H9 (cell line): ENCODE data around the gene ATG4D. TPM values are rescaled to one million over a fixed set of nuclear protein-coding genes. Genes with fewer than 3 reads are reported as not detected.

Experiments
- DNase-seq: peaks from one replicate; pipeline ENCODE4 v3.0.0-alpha.2; 2017
- H2AFZ ChIP-seq: one replicate; pipeline ENCODE4 v1.6.1; 2013; ENCODE audit warnings: mild to moderate bottlenecking, low read length, control low read depth, moderate library complexity
- H2AK5ac ChIP-seq: 2 replicates; pipeline ENCODE4 v1.6.1; 2013; ENCODE audit warnings: low read length, control low read depth, mixed read lengths; ENCODE audit not compliant: insufficient read length
- H2BK120ac ChIP-seq: one replicate; pipeline ENCODE4 v1.6.1; 2013; ENCODE audit warnings: low read depth, mild to moderate bottlenecking, low read length, control low read depth, inconsistent platforms; ENCODE audit not compliant: poor library complexity, severe bottlenecking
- H2BK12ac ChIP-seq: 2 replicates; pipeline ENCODE4 v1.6.1; 2013; ENCODE audit warnings: low read length, control low read depth, mixed read lengths, low read depth; ENCODE audit not compliant: insufficient read length
- H2BK15ac ChIP-seq: 2 replicates; pipeline ENCODE4 v1.6.1; 2013; ENCODE audit warnings: low read depth, low read length, control low read depth
- H2BK20ac ChIP-seq: one replicate; pipeline ENCODE4 v1.6.1; 2013; ENCODE audit warnings: low read depth, mild to moderate bottlenecking, low read length, control low read depth, inconsistent platforms; ENCODE audit not compliant: poor library complexity, severe bottlenecking
- H2BK5ac ChIP-seq: 2 replicates; pipeline ENCODE4 v1.6.1; 2013; ENCODE audit warnings: low read length, control low read depth, mixed read lengths; ENCODE audit not compliant: insufficient read length
- H3K14ac ChIP-seq: 2 replicates; pipeline ENCODE4 v1.6.1; 2013; ENCODE audit warnings: low read length, control low read depth; ENCODE audit not compliant: insufficient read depth
- H3K18ac ChIP-seq: 2 replicates; pipeline ENCODE4 v1.6.1; 2013; ENCODE audit warnings: low read depth, mild to moderate bottlenecking, mixed read lengths, low read length, control low read depth; ENCODE audit not compliant: insufficient read length
- H3K23ac ChIP-seq: 2 replicates; pipeline ENCODE4 v1.6.1; 2013; ENCODE audit warnings: low read length, control low read depth, mixed read lengths, low read depth; ENCODE audit not compliant: insufficient read length
- H3K23me2 ChIP-seq: 2 replicates; pipeline ENCODE4 v1.6.1; 2013; ENCODE audit warnings: low read depth, mild to moderate bottlenecking, mixed read lengths, low read length, control low read depth; ENCODE audit not compliant: insufficient read length, poor library complexity, severe bottlenecking
- H3K27ac ChIP-seq: 2 replicates; pipeline ENCODE4 v1.5.1; 2013; ENCODE audit warnings: low read length, control low read depth, mixed read lengths, low read depth; ENCODE audit not compliant: insufficient read length
- H3K27me3 ChIP-seq: 2 replicates; pipeline ENCODE4 v1.6.1; 2013; ENCODE audit warnings: low read length, control low read depth, inconsistent platforms; ENCODE audit not compliant: insufficient read depth
- H3K4ac ChIP-seq: 2 replicates; pipeline ENCODE4 v1.6.1; 2013; ENCODE audit warnings: low read depth, mild to moderate bottlenecking, control low read depth, inconsistent platforms, low read length, moderate library complexity
- H3K4me1 ChIP-seq: 2 replicates; pipeline ENCODE4 v1.6.1; 2013; ENCODE audit warnings: low read length, control low read depth, inconsistent platforms; ENCODE audit not compliant: insufficient read depth
- H3K4me2 ChIP-seq: 2 replicates; pipeline ENCODE4 v1.6.1; 2013; ENCODE audit warnings: low read length, control low read depth, mixed read lengths; ENCODE audit not compliant: insufficient read length, insufficient read depth
- H3K56ac ChIP-seq: 2 replicates; pipeline ENCODE4 v1.6.1; 2013; ENCODE audit warnings: low read depth, mild to moderate bottlenecking, mixed read lengths, low read length, control low read depth; ENCODE audit not compliant: insufficient read length
- H3K79me1 ChIP-seq: 2 replicates; pipeline ENCODE4 v1.6.1; 2013; ENCODE audit warnings: low read depth, mild to moderate bottlenecking, moderate library complexity, low read length, control low read depth, inconsistent platforms; ENCODE audit not compliant: insufficient read depth, poor library complexity, severe bottlenecking
- H3K79me2 ChIP-seq: 2 replicates; pipeline ENCODE4 v1.6.1; 2013; ENCODE audit warnings: low read length, control low read depth, inconsistent platforms; ENCODE audit not compliant: insufficient read depth
- H3K9ac ChIP-seq: 2 replicates; pipeline ENCODE4 v1.6.1; 2013; ENCODE audit warnings: low read length, control low read depth, mixed read lengths; ENCODE audit not compliant: insufficient read length; ENCODE audit errors: extremely low read depth
- H3K9me3 ChIP-seq: one replicate; pipeline ENCODE4 v1.6.1; 2013; ENCODE audit warnings: low read depth, low read length, inconsistent platforms; ENCODE audit not compliant: control insufficient read depth
- H3T11ph ChIP-seq: one replicate; pipeline ENCODE4 v1.6.1; 2013; ENCODE audit warnings: mild to moderate bottlenecking, low read length, control low read depth, inconsistent platforms
- H4K20me1 ChIP-seq: one replicate; pipeline ENCODE4 v1.6.1; 2013; ENCODE audit not compliant: control insufficient read depth, insufficient read length, insufficient read depth
- H4K5ac ChIP-seq: 2 replicates; pipeline ENCODE4 v1.6.1; 2013; ENCODE audit warnings: low read depth, mild to moderate bottlenecking, mixed read lengths, low read length, control low read depth; ENCODE audit not compliant: insufficient read length
- H4K8ac ChIP-seq: replicated peaks from 2 replicates; pipeline ENCODE4 v1.6.1; 2013; ENCODE audit warnings: low read length, control low read depth, mixed read lengths, low read depth; ENCODE audit not compliant: insufficient read length
- H4K91ac ChIP-seq: 2 replicates; pipeline ENCODE4 v1.6.1; 2013; ENCODE audit warnings: low read depth, mild to moderate bottlenecking, moderate library complexity, mixed read lengths, low read length, control low read depth; ENCODE audit not compliant: insufficient read length
- H3K27ac Mint-ChIP-seq, 3 experiments: 2 replicates in 2 of 3; 3 replicates in 1 of 3; pipeline ENCODE4 v1.8.0; 2020 to 2021; ENCODE audit warnings: mixed read lengths in 3 of 3, mild to moderate bottlenecking in 1 of 3, moderate library complexity in 1 of 3
- H3K27me3 Mint-ChIP-seq: 2 replicates; pipeline ENCODE4 v1.8.0; 2021; ENCODE audit warnings: low read depth, mild to moderate bottlenecking, moderate library complexity, mixed read lengths
- H3K36me3 Mint-ChIP-seq, 3 experiments: 2 replicates in 2 of 3; 3 replicates in 1 of 3; pipeline ENCODE4 v1.8.0; 2020 to 2021; ENCODE audit warnings: low read depth in 3 of 3, mixed read lengths in 3 of 3; ENCODE audit not compliant: insufficient read depth in 1 of 3
- H3K4me1 Mint-ChIP-seq, 2 experiments: 2 replicates each; pipeline ENCODE4 v1.8.0; 2020; ENCODE audit warnings: mixed read lengths in 2 of 2
- H3K4me3 Mint-ChIP-seq, 2 experiments: 2 replicates in 1 of 2; 3 replicates in 1 of 2; pipeline ENCODE4 v1.8.0; 2020 to 2021; ENCODE audit warnings: mild to moderate bottlenecking in 2 of 2, mixed read lengths in 2 of 2, moderate library complexity in 1 of 2
- H3K9me3 Mint-ChIP-seq, 2 experiments: 2 replicates in 1 of 2; 3 replicates in 1 of 2; pipeline ENCODE4 v1.8.0; 2020; ENCODE audit warnings: mild to moderate bottlenecking in 2 of 2, mixed read lengths in 2 of 2, moderate library complexity in 1 of 2
- CTCF ChIP-seq: fragments of 200-600 bp; sonication (generic); conservative IDR thresholded peaks from 3 replicates; pipeline ENCODE4 v1.8.0; 2021; ENCODE audit warnings: antibody characterized with exemption, mild to moderate bottlenecking
- WGBS: extraction: QIAGEN DNeasy Blood & Tissue Kit; methylation state at CpG from one replicate; pipeline ENCODE4 v1.1.7; 2013; ENCODE audit warnings: missing lambda C conversion rate, low lambda C conversion rate, mixed read lengths; ENCODE audit not compliant: insufficient read length; ENCODE audit errors: extremely low coverage; 5-methylcytosine and 5-hydroxymethylcytosine counted together
- total RNA-seq: library from RNA; stranded (reverse); gene quantifications from 2 replicates; pipeline ENCODE4 v1.2.1, GENCODE V29; 2021

The ATG4D gene
- total RNA-seq, 1 experiment from 2014 or later = 55.8 TPM

GRCh38 chr19:10508707-10509106 lies 35.0 kb upstream of the ATG4D start:
- Mint-ChIP-seq H3K4me3 (no peak overlapping the region), H3K27me3 (no peaks in the 10 kb centered on the region; the same call in 1 of the 2 replicates), H3K4me1 (peaks cover 3 to 4% of the 10 kb centered on the region in 2 experiments; a peak in 2 of 4 replicates), H3K27ac (no peak overlapping the region), H3K9me3 (no peaks in the 10 kb centered on the region), H3K36me3 (peaks cover 6 to 8% (median 7%) of the 10 kb centered on the region in 3 experiments; a peak in 6 of 7 replicates)
- no peak overlapping the region for H2AFZ ChIP-seq
- H2BK20ac ChIP-seq = no peak overlapping the region
- no peak overlapping the region for H4K5ac ChIP-seq
- no peak overlapping the region for H3T11ph ChIP-seq
- H2AK5ac ChIP-seq = no peak overlapping the region
- no peaks in the 10 kb centered on the region for H3K4me1 ChIP-seq
- no peak for DNase-seq
- no peak overlapping the region for H3K23ac ChIP-seq
- no peak overlapping the region for H2BK15ac ChIP-seq
- H4K91ac ChIP-seq = no peak overlapping the region
- no peaks in the 10 kb centered on the region for H3K79me1 ChIP-seq
- no peaks in the 10 kb centered on the region for H3K23me2 ChIP-seq
- H2BK5ac ChIP-seq = no peak overlapping the region
- no peak overlapping the region for H3K4me2 ChIP-seq
- H3K56ac ChIP-seq = no peak overlapping the region
- TF ChIP-seq CTCF = no peak
- no peak overlapping the region for H3K9ac ChIP-seq
- no peak overlapping the region for H3K14ac ChIP-seq
- H3K18ac ChIP-seq = no peak overlapping the region
- H4K8ac ChIP-seq = no peak overlapping the region
- H3K9me3 ChIP-seq = no peaks in the 10 kb centered on the region
- no peak overlapping the region for H2BK12ac ChIP-seq
- no CpG with 5 or more reads among the region's 3 CpGs for WGBS
- no peak overlapping the region for H3K27ac ChIP-seq
- H4K20me1 ChIP-seq = no peaks in the 10 kb centered on the region
- H3K4ac ChIP-seq = no peak overlapping the region
- no peaks in the 10 kb centered on the region for H3K79me2 ChIP-seq
- H2BK120ac ChIP-seq = no peak overlapping the region
- peaks cover 5% of the 10 kb centered on the region; the same call in 1 of the 2 replicates for H3K27me3 ChIP-seq
